Panc1 (cell line): ENCODE results near the gene RNF149.

Source experiments
- CTCF ChIP-seq: fragments of 450-650 bp; IDR thresholded peaks from 2 replicates; pipeline ENCODE4 v1.5.1; 2017; ENCODE audit warnings: mild to moderate bottlenecking
- POLR2AphosphoS5 ChIP-seq: IDR thresholded peaks from 2 replicates; pipeline ENCODE4 v1.6.1; 2012; ENCODE audit warnings: mild to moderate bottlenecking, low read depth, low read length, moderate library complexity
- REST ChIP-seq, 2 experiments: IDR thresholded peaks; 2 replicates each; pipeline ENCODE4 v1.6.1; 2011 to 2012; ENCODE audit warnings: low read depth in 2 of 2, control low read depth in 1 of 2, low read length in 1 of 2, mild to moderate bottlenecking in 1 of 2, moderate library complexity in 1 of 2; ENCODE audit not compliant: insufficient read depth in 1 of 2
- SIN3A ChIP-seq: IDR thresholded peaks from 2 replicates; pipeline ENCODE4 v1.6.1; 2012; ENCODE audit warnings: low read depth, mild to moderate bottlenecking, low read length, moderate library complexity, borderline replicate concordance; ENCODE audit not compliant: insufficient read depth
- TCF7L2 ChIP-seq: IDR thresholded peaks from 2 replicates; pipeline ENCODE4 v1.6.1; 2011; ENCODE audit warnings: mild to moderate bottlenecking, low read depth, low read length, inconsistent platforms

- no peak for TF ChIP-seq CTCF
- no peak for TF ChIP-seq POLR2AphosphoS5
- TF ChIP-seq REST (IDR thresholded peaks at IDR 0.05; ENCODE audit: insufficient read depth in 1 of 2, low read depth in 2 of 2, low read length in 1 of 2) = no peak
- TF ChIP-seq TCF7L2 = no peak
- TF ChIP-seq SIN3A = no peak
Observed at GRCh38 chr2:101267671-101268656, 40.5 kb downstream of the RNF149 start.
